ENCODE data around the gene ZBTB47.

Gene ZBTB47

GRCh38 chr3:42653303-42653559 lies 266 bp upstream of the ZBTB47 start:
- no peak for DNase-seq

GRCh38 chr3:42654331-42655201 lies 1.1 kb downstream of the ZBTB47 start:
- no peak for DNase-seq

- no peak for DNase-seq
Observed at GRCh38 chr3:42655331-42655888, 1.9 kb downstream of the ZBTB47 start.

DNA sequence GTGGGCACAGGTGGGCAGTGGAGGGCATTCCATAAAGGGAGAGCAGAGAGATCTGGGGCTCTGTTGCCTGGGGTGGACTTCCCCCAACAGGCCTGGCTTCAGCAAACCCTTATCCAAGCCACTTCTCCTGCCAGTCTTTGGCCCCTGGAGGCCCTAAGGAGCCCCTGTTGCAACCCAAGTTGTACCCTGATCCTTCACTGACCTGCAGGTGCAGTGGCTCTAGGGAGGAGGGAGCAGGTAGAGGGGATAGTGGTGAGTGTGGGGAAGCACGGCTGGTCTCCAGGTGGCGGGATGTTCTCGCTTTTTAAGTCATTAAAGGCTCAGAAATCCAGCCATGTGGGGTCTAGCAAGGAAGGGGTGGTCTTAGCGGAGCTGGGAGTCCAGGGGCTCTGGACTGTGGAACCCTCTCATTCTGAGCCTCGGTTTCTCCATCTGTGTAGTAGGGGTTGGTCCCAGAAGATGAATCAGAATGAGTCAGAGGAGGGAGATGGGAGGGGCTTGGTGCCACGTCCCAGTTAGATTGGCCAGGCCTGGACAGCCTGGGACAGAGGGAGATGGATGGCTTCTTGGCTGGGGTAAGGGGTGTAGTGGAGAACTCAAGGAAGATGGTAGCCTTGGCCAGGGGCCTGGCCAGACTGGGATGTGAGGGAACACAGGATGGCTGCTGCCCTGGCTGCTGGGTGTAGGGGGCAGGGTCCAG lies 2.6 kb downstream of the ZBTB47 start:
- DNase-seq, result no peak

- DNase-seq, result no peak
Observed at GRCh38 chr3:42656680-42657610, 3.4 kb downstream of the ZBTB47 start.

GRCh38 chr3:42657675-42658074 lies 4.2 kb downstream of the ZBTB47 start:
- DNase-seq, result no peak

GRCh38 chr3:42658091-42658770 lies 4.7 kb downstream of the ZBTB47 start:
- no peak for DNase-seq

DNA sequence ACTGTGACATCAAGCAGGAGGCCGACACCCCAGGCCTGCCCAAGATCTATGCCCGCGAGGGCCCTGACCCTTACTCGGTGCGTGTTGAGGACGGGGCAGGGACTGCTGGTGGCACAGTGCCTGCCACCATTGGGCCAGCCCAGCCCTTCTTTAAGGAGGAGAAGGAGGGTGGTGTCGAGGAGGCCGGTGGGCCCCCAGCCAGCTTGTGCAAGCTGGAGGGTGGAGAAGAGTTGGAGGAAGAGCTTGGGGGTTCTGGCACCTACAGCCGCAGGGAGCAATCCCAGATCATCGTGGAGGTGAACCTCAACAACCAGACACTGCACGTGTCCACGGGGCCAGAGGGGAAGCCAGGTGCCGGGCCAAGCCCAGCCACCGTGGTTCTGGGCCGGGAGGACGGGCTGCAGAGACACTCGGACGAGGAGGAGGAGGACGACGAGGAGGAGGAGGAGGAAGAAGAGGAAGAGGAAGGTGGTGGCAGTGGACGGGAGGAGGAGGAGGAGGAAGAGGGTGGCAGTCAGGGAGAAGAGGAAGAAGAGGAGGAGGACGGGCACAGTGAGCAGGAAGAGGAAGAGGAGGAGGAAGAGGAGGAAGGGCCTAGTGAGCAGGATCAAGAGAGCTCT lies 5.4 kb downstream of the ZBTB47 start:
- no peak for DNase-seq

GRCh38 chr3:42659451-42660130 lies 6.1 kb downstream of the ZBTB47 start:
- DNase-seq, result no peak

- DNase-seq, result no peak
Observed at GRCh38 chr3:42660131-42660715, 6.7 kb downstream of the ZBTB47 start.

DNA sequence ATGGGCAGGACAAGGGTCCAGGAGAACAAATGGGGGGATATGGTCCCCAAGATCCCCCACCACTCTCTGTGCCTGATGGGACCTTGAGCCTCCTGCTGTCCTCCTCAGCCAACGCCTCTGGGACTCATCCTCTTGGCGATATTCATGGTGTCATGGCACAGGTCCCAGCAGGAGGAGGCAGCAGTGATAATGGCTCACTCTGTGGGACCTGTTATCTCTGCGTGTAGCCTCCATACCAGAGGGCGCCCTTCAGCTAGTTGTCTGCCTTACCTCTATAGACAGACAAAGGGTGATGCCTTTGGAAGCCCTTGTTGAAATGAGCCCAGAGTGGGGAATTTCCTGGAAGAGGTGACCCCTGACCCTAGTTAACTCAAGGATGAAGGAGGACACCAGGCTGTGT lies 7.4 kb downstream of the ZBTB47 start:
- DNase-seq, result no peak

DNA sequence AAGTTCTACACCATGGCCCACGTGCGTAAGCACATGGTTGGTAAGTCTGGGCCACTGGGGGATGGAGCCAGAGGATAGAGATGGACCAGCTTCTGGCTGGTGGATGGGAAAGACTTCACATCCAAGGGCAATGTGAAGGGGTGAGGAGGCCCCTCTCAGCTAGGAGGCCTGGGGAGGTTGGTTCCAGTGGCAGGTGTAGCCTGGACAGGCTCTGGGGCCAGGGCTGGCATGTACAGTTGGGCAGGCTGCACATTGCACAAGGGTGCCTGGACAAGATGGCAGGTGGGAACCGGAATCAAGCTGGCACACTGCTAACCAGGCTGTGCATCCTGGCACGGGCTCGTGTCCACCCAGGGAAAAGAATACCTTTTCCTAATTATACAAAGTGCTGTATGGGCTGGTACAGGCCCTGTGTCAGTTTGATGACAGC lies 8.1 kb downstream of the ZBTB47 start:
- DNase-seq, result no peak

- no peak for DNase-seq
Observed at GRCh38 chr3:42662037-42662812, 8.7 kb downstream of the ZBTB47 start.

GRCh38 chr3:42662813-42663535 lies 9.5 kb downstream of the ZBTB47 start:
- no peak for DNase-seq

DNA sequence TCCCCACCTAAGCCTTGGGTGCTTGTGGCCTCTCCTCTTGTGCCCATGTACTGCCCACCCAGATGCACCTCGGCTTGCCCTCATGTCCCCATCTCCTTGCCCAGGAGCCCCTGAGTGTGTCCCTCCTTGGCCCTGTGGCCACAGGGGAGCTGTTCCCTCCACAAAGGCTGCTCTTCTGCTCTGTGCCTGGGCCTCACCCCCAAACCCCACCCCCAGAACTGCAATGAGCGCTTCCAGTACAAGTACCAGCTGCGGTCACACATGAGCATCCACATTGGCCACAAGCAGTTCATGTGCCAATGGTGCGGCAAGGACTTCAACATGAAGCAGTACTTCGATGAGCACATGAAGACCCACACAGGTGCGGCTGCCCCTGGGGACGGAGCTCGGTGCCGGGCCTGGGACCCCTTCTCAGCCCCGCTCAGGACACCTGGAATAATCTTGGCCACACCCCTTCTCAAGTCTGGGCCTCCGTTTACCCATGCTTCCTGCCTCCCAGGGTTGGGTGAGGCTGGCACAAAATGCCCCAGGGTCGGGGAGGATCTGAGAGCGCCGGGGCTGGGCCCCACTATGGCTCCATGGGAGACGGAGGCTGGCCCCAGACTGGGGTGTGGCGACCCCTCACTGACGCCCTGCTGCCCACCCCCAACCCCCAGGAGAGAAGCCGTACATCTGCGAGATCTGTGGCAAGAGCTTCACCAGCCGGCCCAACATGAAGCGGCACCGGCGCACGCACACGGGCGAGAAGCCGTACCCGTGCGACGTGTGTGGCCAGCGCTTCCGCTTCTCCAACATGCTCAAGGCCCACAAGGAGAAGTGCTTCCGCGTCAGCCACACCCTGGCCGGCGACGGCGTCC lies 10.3 kb downstream of the ZBTB47 start:
- no peak for DNase-seq

GRCh38 chr3:42664438-42664803 lies 10.9 kb downstream of the ZBTB47 start:
- no peak for DNase-seq

DNA sequence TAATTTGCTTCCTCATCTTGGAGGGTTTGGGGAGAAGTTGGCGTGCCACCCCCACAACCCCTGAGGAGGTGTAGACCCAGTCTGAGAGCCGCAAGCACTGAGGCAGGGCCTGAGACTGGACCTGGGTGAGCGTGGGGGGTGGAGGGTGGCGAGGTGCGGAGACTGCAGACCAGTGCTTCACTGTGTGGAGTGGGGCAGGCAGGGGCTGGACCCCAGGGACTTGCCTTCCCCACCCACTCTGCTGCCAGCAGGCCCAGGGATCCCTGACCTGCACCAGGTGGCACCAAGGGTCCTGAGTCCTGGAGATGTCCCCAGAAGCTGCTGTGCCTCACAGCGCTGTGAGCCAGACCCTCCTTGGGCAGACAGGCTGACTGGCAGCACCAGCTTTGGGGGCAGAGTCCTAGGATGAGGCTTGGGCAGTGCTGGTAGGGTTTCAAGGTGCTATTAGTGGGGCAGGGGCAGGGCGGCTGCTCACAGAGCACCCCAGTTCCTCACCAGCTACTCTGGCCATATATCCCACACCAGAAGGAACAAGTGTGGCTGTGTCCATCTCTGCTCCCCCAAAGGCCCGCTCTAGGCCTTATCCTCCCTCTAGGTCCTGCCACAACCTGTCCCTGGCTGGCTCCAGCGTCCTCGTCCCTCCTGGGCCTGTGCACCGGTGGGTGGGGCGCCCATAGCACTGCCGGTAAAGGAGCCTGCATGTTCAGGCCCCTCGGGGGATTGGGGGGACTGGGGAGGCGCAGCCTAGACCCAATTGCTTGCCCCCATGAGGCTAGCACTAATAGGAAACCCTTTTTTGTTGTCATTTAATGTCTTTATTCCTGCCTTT lies 11.8 kb downstream of the ZBTB47 start:
- DNase-seq, result no peak

- DNase-seq, result no peak
Observed at GRCh38 chr3:42666022-42666421, 12.5 kb downstream of the ZBTB47 start.
